ENCODE measurements around the gene CIBAR2.

- TF ChIP-seq CTCF (IDR thresholded peaks at IDR 0.05) (no peak), ZFX (IDR thresholded peaks at IDR 0.05; ENCODE audit: borderline replicate concordance) (no peak)
These were observed 5.2 kb downstream of the CIBAR2 start for GRCh38 chr16:85107083-85107482.

All from 22Rv1 (cell line).